T-helper 1 cell treated with Interleukin-12 subunit alpha and Interleukin-12 subunit beta and Interleukin-4 antibody, amounts not matched to agents 30 μg/mL and 1 μg/mL, for 36 hours (primary cell): Measurements from ENCODE around the gene AGAP9.
"Not testable (repeated sequence)": the region's sequence is repeated elsewhere in the genome, so short reads cannot be mapped to it uniquely, and the experiment has no call there.

Source experiments
- H3K27ac Mint-ChIP-seq: one replicate; pipeline ENCODE4 v1.8.0; 2021; ENCODE audit warnings: mild to moderate bottlenecking, mixed read lengths
- H3K27me3 Mint-ChIP-seq: one replicate; pipeline ENCODE4 v1.8.0; 2021; ENCODE audit warnings: low read depth, mixed read lengths
- H3K36me3 Mint-ChIP-seq: one replicate; pipeline ENCODE4 v1.8.0; 2021; ENCODE audit warnings: low read depth, mixed read lengths
- H3K4me1 Mint-ChIP-seq: one replicate; pipeline ENCODE4 v1.8.0; 2021; ENCODE audit warnings: low read depth, mixed read lengths
- H3K4me3 Mint-ChIP-seq: one replicate; pipeline ENCODE4 v1.8.0; 2021; ENCODE audit warnings: mild to moderate bottlenecking, moderate library complexity, mixed read lengths
- H3K9me3 Mint-ChIP-seq: one replicate; pipeline ENCODE4 v1.8.0; 2021; ENCODE audit warnings: mixed read lengths

The AGAP9 gene

DNA sequence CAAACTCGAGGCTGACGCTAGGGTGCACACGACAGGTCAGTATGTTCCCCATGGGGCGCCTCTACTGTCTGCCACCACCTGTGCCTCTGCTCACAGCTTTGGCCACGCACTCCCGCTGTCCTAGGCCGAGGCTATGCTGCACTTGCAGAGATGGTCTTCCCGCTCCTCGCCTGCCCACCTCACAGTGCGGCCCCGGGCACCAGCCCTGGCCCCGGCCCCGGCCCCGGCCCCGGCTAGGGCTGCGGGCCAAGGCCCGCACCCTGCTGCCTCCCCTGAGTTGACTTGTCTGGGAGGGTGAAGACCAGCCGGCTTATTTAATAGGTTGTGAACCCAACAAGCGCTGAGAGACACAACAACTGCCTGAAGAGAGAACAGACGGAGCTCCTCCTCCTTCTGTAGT is at the start of gene AGAP9:
TSS of gene AGAP9 (minus strand) at position 164 of the 400 bp plus-strand sequence. CDS start at position 52, 112 bp downstream.
- not testable (repeated sequence) for H3K27ac Mint-ChIP-seq, H3K4me3 Mint-ChIP-seq, H3K4me1 Mint-ChIP-seq, H3K27me3 Mint-ChIP-seq, H3K36me3 Mint-ChIP-seq, H3K9me3 Mint-ChIP-seq

DNA sequence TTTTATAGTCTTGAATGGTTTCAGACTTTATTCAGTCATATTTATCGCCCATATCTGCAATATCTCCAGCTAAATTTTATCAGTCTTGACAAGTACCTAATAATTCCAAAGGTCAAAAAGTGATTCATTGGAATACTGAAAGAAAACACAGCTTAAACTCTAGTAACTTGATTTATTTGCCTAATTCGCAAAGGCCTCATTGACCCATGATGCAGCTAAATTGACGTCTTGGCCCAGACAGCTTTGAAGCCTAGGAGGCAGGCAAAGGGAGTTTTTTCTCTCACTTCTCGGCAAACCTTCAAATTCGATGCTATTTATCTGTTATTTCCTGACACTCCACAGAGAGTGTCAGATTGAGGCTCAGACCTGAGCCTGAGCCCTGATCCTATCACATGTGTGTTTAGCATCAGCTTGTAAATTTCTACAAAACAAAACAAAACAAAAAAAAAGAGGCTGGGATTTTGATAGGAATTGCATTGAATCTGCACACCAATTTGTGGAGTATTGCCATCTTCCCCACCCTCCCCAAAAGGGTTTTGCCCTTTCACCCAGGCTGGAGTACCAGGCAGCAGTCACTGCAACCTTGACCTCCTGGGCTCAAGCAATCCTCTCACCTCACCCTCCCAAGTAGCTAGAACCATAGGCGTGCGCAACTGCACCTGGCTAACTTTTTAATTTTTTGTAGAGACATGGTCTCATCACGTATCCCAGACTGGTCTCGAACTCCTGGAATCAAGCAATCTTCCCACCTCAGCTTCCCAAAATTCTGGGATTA is 47.9 kb upstream of the AGAP9 start:
- not testable (repeated sequence) for H3K4me1 Mint-ChIP-seq, H3K27me3 Mint-ChIP-seq, H3K9me3 Mint-ChIP-seq, H3K27ac Mint-ChIP-seq, H3K36me3 Mint-ChIP-seq, H3K4me3 Mint-ChIP-seq

DNA sequence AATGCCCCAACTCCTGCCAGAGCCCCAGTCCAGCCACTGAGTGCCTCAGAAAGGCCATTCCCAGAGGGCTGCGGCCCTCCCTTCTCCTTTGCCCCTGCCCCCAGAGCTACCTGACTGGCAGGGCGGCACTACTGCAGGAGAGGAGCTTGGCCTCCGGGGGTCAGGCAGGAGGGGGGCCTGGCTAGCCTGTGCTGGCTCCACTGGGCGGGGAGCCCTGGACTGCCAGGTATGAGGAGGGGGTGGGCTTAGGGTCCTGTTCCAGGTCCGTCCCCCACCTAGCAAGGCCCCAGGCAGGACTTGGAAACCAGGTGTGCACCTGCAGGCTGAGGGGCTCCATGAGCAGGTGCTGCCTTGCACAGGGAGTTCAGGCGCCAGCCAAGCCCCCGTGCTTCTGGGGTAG is 43.3 kb upstream of the AGAP9 start:
- not testable (repeated sequence) for H3K27ac Mint-ChIP-seq, H3K4me3 Mint-ChIP-seq, H3K4me1 Mint-ChIP-seq

DNA sequence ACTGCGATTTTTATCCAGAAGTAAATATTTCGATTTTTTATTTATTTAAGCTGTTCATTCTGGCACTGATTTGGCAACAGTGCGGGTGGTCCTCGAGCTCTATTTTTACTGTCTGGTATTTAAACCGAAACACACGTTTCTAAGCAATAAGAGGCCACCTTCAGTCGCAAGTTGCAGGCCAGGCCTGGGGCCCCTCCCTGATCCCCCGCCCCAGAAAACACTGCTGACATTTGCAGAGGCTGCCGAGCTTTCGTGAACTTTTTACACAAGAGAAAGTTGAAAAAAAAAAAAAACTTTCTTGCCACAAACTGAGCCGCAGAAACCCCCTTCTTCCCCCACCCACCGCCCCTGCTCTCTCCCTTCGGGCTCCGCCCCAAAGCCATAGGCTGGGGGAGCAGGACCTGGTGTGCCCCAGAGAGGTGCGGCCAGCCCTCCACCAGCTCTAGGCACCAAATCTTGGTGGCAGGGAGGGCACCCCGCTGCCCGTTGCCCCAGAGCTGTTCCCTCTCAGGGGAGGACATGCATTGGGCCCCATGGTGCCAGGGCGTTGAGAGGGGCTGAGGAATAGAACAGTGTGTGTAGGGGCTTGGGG is 42.8 kb upstream of the AGAP9 start:
- H3K4me1 Mint-ChIP-seq, result not testable (repeated sequence)

More for the DNA sequence above, 43.3 kb upstream of the AGAP9 start:
- not testable (repeated sequence) for H3K9me3 Mint-ChIP-seq, H3K27me3 Mint-ChIP-seq, H3K36me3 Mint-ChIP-seq

GRCh38 chr10:47565517-47565920 is 42.1 kb upstream of the AGAP9 start:
- not testable (repeated sequence) for H3K9me3 Mint-ChIP-seq, H3K27ac Mint-ChIP-seq, H3K27me3 Mint-ChIP-seq, H3K4me3 Mint-ChIP-seq, H3K4me1 Mint-ChIP-seq, H3K36me3 Mint-ChIP-seq

More for the DNA sequence above, 42.8 kb upstream of the AGAP9 start:
- H3K4me3 Mint-ChIP-seq, H3K9me3 Mint-ChIP-seq, H3K27ac Mint-ChIP-seq, H3K36me3 Mint-ChIP-seq, H3K27me3 Mint-ChIP-seq: not testable (repeated sequence)

DNA sequence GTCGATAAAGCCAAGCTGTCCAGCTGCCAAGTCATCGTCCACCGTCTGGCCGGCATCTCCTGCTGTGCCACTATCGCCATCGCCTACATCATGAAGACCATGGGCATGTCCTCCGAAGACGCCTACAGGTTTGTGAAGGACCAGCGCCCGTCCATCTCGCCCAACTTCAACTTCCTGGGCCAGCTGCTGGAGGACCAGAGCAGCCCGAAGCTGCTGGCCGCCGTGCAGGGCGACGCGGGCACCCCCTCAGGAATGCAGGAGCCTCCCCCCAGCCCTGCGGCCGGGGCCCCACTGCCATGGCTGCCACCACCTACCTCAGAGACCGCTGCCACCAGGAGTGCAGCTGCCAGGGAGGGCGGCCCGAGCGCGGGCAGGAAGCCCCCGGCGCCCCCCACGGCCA is 41.5 kb upstream of the AGAP9 start:
- H3K27me3 Mint-ChIP-seq, H3K4me1 Mint-ChIP-seq, H3K9me3 Mint-ChIP-seq, H3K36me3 Mint-ChIP-seq, H3K4me3 Mint-ChIP-seq, H3K27ac Mint-ChIP-seq: not testable (repeated sequence)

DNA sequence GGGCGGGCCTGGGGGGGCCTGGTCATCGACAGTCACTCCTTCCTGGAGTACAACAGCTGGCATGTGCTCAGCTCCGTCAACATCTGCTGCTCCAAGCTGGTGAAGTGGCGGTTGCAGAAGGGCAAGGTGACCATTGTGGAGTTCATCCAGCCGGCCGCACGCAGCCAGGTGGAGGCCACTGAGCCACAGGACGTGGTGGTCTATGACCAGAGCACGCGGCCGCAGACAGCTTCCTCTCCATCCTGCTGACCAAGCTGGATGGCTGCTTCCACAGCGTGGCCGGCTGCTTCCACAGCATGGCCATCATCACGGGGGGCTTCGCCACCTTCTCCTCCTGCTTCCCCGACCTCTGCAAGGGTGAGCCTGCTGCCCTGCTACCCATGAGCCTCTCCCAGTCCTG is 40.9 kb upstream of the AGAP9 start:
- H3K27ac Mint-ChIP-seq, H3K9me3 Mint-ChIP-seq, H3K4me3 Mint-ChIP-seq, H3K4me1 Mint-ChIP-seq, H3K27me3 Mint-ChIP-seq, H3K36me3 Mint-ChIP-seq: not testable (repeated sequence)

- not testable (repeated sequence) for H3K4me1 Mint-ChIP-seq, H3K9me3 Mint-ChIP-seq, H3K4me3 Mint-ChIP-seq, H3K36me3 Mint-ChIP-seq, H3K27ac Mint-ChIP-seq
- peaks cover 16% of the 10 kb centered on the region for H3K27me3 Mint-ChIP-seq
These were observed 37.0 kb upstream of the AGAP9 start for GRCh38 chr10:47560452-47560851.

DNA sequence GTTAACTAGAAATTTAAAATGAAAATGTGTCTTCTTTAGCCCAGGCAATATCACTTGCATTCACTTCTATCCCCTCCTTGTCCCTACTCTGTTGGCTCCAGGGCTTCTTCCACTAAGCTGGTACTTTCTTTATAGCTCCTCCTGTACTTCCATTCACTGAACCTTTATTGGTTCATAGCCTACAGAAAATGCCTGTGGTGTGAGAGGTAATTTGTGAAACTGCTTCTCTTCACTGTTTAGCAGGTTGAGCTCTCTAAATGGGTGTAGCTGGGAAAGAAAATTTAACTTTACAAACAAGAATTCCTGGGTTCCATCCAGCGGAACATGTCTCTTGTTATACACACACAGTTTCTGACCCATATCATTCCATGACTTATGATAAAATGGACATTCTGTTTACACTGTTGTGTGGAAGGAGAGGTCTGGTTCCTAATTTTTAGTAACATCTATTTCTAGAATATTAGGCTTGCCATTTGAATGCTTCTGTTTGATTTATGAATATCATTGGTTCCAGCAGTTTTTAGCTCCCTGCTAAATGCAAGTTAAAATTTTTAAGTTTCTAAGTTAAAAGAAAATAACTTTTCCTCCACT is 36.4 kb upstream of the AGAP9 start:
- H3K27me3 Mint-ChIP-seq, result peaks cover 16% of the 10 kb centered on the region
- H3K9me3 Mint-ChIP-seq, H3K36me3 Mint-ChIP-seq, H3K4me1 Mint-ChIP-seq, H3K27ac Mint-ChIP-seq, H3K4me3 Mint-ChIP-seq: not testable (repeated sequence)

DNA sequence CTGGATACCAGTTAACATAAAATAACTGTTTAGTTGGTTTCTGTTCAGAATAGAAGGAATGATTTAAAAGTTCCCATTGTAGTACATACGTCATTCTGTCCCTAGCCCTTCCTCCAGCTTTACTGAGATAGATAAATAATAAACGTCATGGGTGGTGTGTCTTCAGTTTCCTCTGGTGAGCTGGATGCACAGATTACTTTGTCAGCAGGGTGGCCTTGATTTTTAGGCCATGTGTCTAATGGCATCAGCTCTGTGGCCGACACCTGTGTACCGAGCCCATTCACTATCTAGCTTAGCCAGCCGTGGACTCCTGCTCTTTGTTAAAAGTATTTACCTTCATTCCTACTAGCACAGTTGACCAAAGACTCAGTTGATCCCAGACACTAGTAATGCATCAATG is 34.7 kb upstream of the AGAP9 start:
- not testable (repeated sequence) for H3K4me1 Mint-ChIP-seq, H3K9me3 Mint-ChIP-seq, H3K36me3 Mint-ChIP-seq, H3K4me3 Mint-ChIP-seq, H3K27ac Mint-ChIP-seq
- H3K27me3 Mint-ChIP-seq, result peaks cover 16% of the 10 kb centered on the region

- not testable (repeated sequence) for H3K27ac Mint-ChIP-seq, H3K36me3 Mint-ChIP-seq, H3K4me3 Mint-ChIP-seq, H3K4me1 Mint-ChIP-seq, H3K9me3 Mint-ChIP-seq
- peaks cover 16% of the 10 kb centered on the region for H3K27me3 Mint-ChIP-seq
These were observed 34.2 kb upstream of the AGAP9 start for GRCh38 chr10:47557616-47558015.

DNA sequence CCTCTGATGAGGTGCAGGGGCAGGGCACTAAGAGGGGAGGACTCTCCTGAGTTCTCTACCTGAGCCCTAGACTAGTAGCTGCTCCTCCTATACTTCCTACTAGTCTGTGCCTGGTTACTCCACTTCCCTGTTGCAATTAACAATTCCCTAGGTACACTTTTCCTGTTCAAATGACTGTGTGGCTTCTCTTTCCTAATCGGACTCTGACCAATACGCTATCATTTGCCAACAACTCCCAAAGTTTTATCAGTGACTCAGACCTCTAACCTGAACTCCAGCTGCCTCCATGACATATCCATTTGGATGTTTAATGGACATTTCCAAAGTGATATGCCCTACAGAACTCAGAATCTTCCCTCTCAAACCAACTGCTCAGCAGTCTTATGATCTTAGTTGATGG is 31.9 kb upstream of the AGAP9 start:
- not testable (repeated sequence) for H3K4me3 Mint-ChIP-seq, H3K36me3 Mint-ChIP-seq, H3K4me1 Mint-ChIP-seq, H3K27ac Mint-ChIP-seq, H3K9me3 Mint-ChIP-seq
- H3K27me3 Mint-ChIP-seq, result peaks cover 16% of the 10 kb centered on the region

- H3K9me3 Mint-ChIP-seq, H3K4me1 Mint-ChIP-seq, H3K27ac Mint-ChIP-seq, H3K36me3 Mint-ChIP-seq: not testable (repeated sequence)
- peak overlapping the region; percentile 46 for H3K4me3 Mint-ChIP-seq
- peaks cover 13% of the 10 kb centered on the region for H3K27me3 Mint-ChIP-seq
These were observed 31.1 kb upstream of the AGAP9 start for GRCh38 chr10:47554552-47554951.

- H3K36me3 Mint-ChIP-seq, H3K4me1 Mint-ChIP-seq, H3K9me3 Mint-ChIP-seq, H3K27me3 Mint-ChIP-seq, H3K27ac Mint-ChIP-seq: not testable (repeated sequence)
- H3K4me3 Mint-ChIP-seq, result peak overlapping the region; percentile 79
These were observed 30.4 kb upstream of the AGAP9 start for GRCh38 chr10:47553860-47554247.

GRCh38 chr10:47553214-47553859 is 29.9 kb upstream of the AGAP9 start:
- not testable (repeated sequence) for H3K4me1 Mint-ChIP-seq, H3K9me3 Mint-ChIP-seq, H3K36me3 Mint-ChIP-seq, H3K27me3 Mint-ChIP-seq
- peak overlapping the region; percentile 97 for H3K4me3 Mint-ChIP-seq
- peak overlapping the region; percentile 91 for H3K27ac Mint-ChIP-seq
